ENCODE results near the gene XNDC1N. TPM values are rescaled to one million over a fixed set of nuclear protein-coding genes. Genes with fewer than 3 reads are reported as not detected.
A peak's percentile ranks its signal among the peaks of the same experiment; 100 is the strongest.

XNDC1N gene
- total and polyA plus RNA-seq, 2 experiments from 2014 or later, result 3.9 to 4.6 TPM

DNA sequence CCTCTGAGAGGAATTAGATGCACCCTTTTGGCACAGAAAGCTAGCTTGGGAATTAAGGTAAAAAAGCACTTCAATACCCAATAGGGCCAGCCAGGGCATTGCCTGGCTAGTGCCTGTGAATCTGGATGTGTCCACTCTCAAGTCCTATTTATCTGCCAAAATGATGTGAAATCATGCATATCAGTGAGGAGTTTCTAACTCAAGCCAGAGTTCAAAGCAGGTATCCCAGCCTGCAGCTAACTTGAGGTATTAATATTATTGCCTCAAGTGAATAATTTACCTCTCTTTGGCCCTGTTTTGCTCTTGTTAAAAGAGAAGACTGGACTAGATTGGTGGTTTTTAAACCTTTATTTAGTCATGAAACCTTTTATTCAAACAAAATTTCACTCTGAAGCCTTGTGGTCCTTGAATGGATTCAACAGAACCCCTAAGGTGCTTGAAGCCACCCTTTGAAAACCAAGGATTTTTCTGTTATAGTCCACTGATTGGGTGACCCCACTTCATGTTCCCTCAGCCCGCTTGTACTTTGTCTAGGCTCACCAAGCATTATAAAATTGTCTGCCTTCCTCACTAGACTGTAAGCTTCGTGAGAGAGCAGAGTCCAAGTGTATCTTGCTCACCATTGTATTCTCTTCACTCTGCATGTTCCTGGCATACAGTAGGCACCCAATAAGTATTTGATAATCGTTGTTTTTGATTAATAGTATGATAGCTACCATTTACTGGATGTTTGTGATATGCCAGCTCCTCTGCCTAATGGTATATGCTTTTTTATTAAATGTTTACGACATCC, 4.9 kb upstream of the XNDC1N start:
- TF ChIP-seq EZH2 (IDR thresholded peaks at IDR 0.05; ENCODE audit: insufficient read depth, poor library complexity, severe bottlenecking) (no peak), EZH2phosphoT487 (IDR thresholded peaks at IDR 0.05; ENCODE audit: insufficient read depth, low read depth) (no peak)
- no peak for DNase-seq
- 0 out of 2 replicates have a peak, but pooled peaks cover 16% of the 10 kb centered on the region for H3K4me1 ChIP-seq (ENCODE audit: insufficient read depth)
- H3K27ac ChIP-seq, result no peak overlapping the region
- 95 to 99% methylated on average over 4 of the region's 4 CpGs for WGBS, 2 experiments (ENCODE audit: low coverage in 1 of 2, low lambda C conversion rate in 2 of 2, missing lambda C conversion rate in 2 of 2)
- in situ Hi-C loops (cut with MboI), result no loop called here
- no peaks in the 10 kb centered on the region for H3K9me3 ChIP-seq (ENCODE audit: low read depth)
- no peak overlapping the region for H2AFZ ChIP-seq
- H3K4me3 ChIP-seq, result no peak overlapping the region
- no peaks in the 10 kb centered on the region for H3F3A ChIP-seq (ENCODE audit: insufficient read depth)
- H3K36me3 ChIP-seq (ENCODE audit: low read depth), result no peaks in the 10 kb centered on the region
- no peaks in the 10 kb centered on the region for H3K27me3 ChIP-seq (replicated peaks; ENCODE audit: insufficient read depth)
- peaks cover 99% of the 10 kb centered on the region for H3K79me2 ChIP-seq (ENCODE audit: insufficient read depth)
- no peaks in the 10 kb centered on the region for H3K9me2 ChIP-seq (ENCODE audit: insufficient read depth)
- no peak overlapping the region for H3K4me2 ChIP-seq (ENCODE audit: unreplicated experiment)
- no peak overlapping the region for H3K9ac ChIP-seq
- H4K20me1 ChIP-seq (ENCODE audit: insufficient read depth), result peaks cover 18% of the 10 kb centered on the region; the same call in 1 of the 2 replicates

DNA sequence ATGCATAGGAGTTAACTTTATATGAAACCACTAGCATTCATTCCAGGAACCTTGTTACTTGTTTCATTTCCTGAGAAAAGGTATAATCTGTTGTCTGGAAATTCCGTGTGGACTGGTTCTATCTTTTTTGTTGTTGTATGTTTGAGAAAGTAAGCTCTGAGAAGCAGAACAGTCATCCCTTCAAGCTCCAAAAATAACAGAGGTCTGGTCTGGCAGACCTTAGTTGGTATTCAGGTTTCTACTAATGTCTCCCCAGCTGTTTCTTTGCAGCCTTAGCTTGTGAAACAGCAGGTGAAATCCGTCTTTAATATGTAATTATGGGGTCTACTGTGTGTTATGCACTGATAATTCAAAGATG, 2.8 kb upstream of the XNDC1N start:
- WGBS, 2 experiments (ENCODE audit: low coverage in 1 of 2, low lambda C conversion rate in 2 of 2, missing lambda C conversion rate in 2 of 2), result 51 to 52% methylated on average over 2 of the region's 2 CpGs
- Histone ChIP-seq H3F3A (ENCODE audit: insufficient read depth) (no peaks in the 10 kb centered on the region), H4K20me1 (ENCODE audit: insufficient read depth) (peaks cover 18% of the 10 kb centered on the region; the same call in 1 of the 2 replicates), H3K79me2 (ENCODE audit: insufficient read depth) (peaks cover 94% of the 10 kb centered on the region), H3K9me2 (ENCODE audit: insufficient read depth) (no peaks in the 10 kb centered on the region), H3K36me3 (ENCODE audit: low read depth) (no peaks in the 10 kb centered on the region), H3K9me3 (ENCODE audit: low read depth) (no peaks in the 10 kb centered on the region), H3K4me1 (ENCODE audit: insufficient read depth) (peaks cover 20% of the 10 kb centered on the region; the same call in 1 of the 2 replicates), H3K4me3 (no peak overlapping the region), H2AFZ (no peak overlapping the region), H3K9ac (no peak overlapping the region), H3K27me3 (replicated peaks; ENCODE audit: insufficient read depth) (no peaks in the 10 kb centered on the region), H3K4me2 (ENCODE audit: unreplicated experiment) (no peak overlapping the region), H3K27ac (no peak overlapping the region)
- in situ Hi-C loops (cut with MboI), result no loop called here
- no peak for TF ChIP-seq EZH2phosphoT487 (IDR thresholded peaks at IDR 0.05; ENCODE audit: insufficient read depth, low read depth)
- no peak for TF ChIP-seq EZH2 (IDR thresholded peaks at IDR 0.05; ENCODE audit: insufficient read depth, poor library complexity, severe bottlenecking)
- DNase-seq, result peak; percentile 12

GRCh38 chr11:71930556-71931244, 2.3 kb upstream of the XNDC1N start:
- no peak overlapping the region for H3K9ac ChIP-seq
- peaks cover 88% of the 10 kb centered on the region for H3K79me2 ChIP-seq (ENCODE audit: insufficient read depth)
- TF ChIP-seq EZH2phosphoT487 (IDR thresholded peaks at IDR 0.05; ENCODE audit: insufficient read depth, low read depth), result no peak
- no peak for TF ChIP-seq EZH2 (IDR thresholded peaks at IDR 0.05; ENCODE audit: insufficient read depth, poor library complexity, severe bottlenecking)
- H4K20me1 ChIP-seq (ENCODE audit: insufficient read depth), result peaks cover 18% of the 10 kb centered on the region; the same call in 1 of the 2 replicates
- H3K27me3 ChIP-seq (replicated peaks; ENCODE audit: insufficient read depth), result no peaks in the 10 kb centered on the region
- H3K9me3 ChIP-seq (ENCODE audit: low read depth), result no peaks in the 10 kb centered on the region
- no peak for DNase-seq
- in situ Hi-C loops (cut with MboI), result no loop called here
- H3K9me2 ChIP-seq (ENCODE audit: insufficient read depth), result no peaks in the 10 kb centered on the region
- H3K4me3 ChIP-seq, result peak overlapping the region; percentile 97; the same call in 1 of the 2 replicates
- H3K4me1 ChIP-seq (ENCODE audit: insufficient read depth), result peaks cover 20% of the 10 kb centered on the region; the same call in 1 of the 2 replicates
- H3K4me2 ChIP-seq (ENCODE audit: unreplicated experiment), result no peak overlapping the region
- WGBS, 2 experiments (ENCODE audit: low coverage in 1 of 2, low lambda C conversion rate in 2 of 2, missing lambda C conversion rate in 2 of 2), result 76 to 78% methylated on average over 11 of the region's 11 CpGs
- H2AFZ ChIP-seq, result no peak overlapping the region
- H3F3A ChIP-seq (ENCODE audit: insufficient read depth), result no peaks in the 10 kb centered on the region
- H3K36me3 ChIP-seq (ENCODE audit: low read depth), result no peaks in the 10 kb centered on the region
- H3K27ac ChIP-seq, result no peak overlapping the region

DNA sequence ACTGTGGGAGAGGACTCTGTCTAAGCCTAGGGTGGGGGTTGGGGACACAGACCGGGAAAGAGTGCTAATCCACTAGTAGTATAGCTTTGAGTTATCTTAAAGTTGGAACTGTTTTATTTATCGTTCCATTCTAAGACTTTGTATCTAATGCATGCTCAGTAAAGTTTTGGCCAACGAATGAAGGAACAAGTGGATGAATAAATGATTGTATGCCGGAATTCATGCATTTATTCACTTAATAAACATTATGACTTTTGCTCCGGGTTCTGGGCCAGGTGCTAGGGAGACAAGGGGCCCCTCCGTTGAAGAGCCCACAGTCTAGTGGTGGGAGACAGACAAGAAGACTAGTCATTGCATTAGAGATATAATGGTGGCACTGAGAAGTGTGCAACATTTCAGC, 1.1 kb upstream of the XNDC1N start:
- Histone ChIP-seq H3K27me3 (replicated peaks; ENCODE audit: insufficient read depth) (no peaks in the 10 kb centered on the region), H3K9me2 (ENCODE audit: insufficient read depth) (no peaks in the 10 kb centered on the region), H2AFZ (peak overlapping the region; percentile 99), H3K79me2 (ENCODE audit: insufficient read depth) (peaks cover 76% of the 10 kb centered on the region), H3K4me3 (peak overlapping the region; percentile 97), H3K9ac (peak overlapping the region; percentile 86), H3K27ac (no peak overlapping the region), H3F3A (ENCODE audit: insufficient read depth) (no peaks in the 10 kb centered on the region), H4K20me1 (ENCODE audit: insufficient read depth) (peaks cover 18% of the 10 kb centered on the region; the same call in 1 of the 2 replicates), H3K4me2 (ENCODE audit: unreplicated experiment) (peak overlapping the region; percentile 100), H3K9me3 (ENCODE audit: low read depth) (no peaks in the 10 kb centered on the region), H3K36me3 (ENCODE audit: low read depth) (no peaks in the 10 kb centered on the region), H3K4me1 (ENCODE audit: insufficient read depth) (peaks cover 20% of the 10 kb centered on the region; the same call in 1 of the 2 replicates)
- in situ Hi-C loops (cut with MboI), result no loop called here
- WGBS, 2 experiments (ENCODE audit: low coverage in 1 of 2, low lambda C conversion rate in 2 of 2, missing lambda C conversion rate in 2 of 2), result 8 to 16% methylated on average over 6 of the region's 6 CpGs
- DNase-seq, result peak; percentile 4
- TF ChIP-seq EZH2 (IDR thresholded peaks at IDR 0.05; ENCODE audit: insufficient read depth, poor library complexity, severe bottlenecking) (no peak), EZH2phosphoT487 (IDR thresholded peaks at IDR 0.05; ENCODE audit: insufficient read depth, low read depth) (no peak)

All from GM23248 (cell line).